H1 (cell line): ENCODE measurements around the gene VNN1. TPM values are rescaled to one million over a fixed set of nuclear protein-coding genes. Genes with fewer than 3 reads are reported as not detected.

Source experiments
- CTCF ChIA-PET: fragments of 300-600 bp; sonication (Branson Sonifier 250); formaldehyde crosslinking; loops from one replicate; lab custom pipeline; 2021; ENCODE audit not compliant: partially characterized antibody; lab: Charles Lee
- POLR2A ChIA-PET: fragments of 300-600 bp; sonication (Branson Sonifier 250); formaldehyde crosslinking; loops from one replicate; lab custom pipeline; 2021; ENCODE audit warnings: inconsistent platforms; ENCODE audit not compliant: partially characterized antibody; lab: Charles Lee
- DNase-seq, 2 experiments: peaks; one replicate each; pipeline versions ENCODE4 v3.0.0 to v3.0.0-alpha.2; 2010 to 2022; ENCODE audit warnings: low spot score in 2 of 2, low read depth in 1 of 2, mixed read lengths in 1 of 2
- FAIRE-seq: peaks from 2 replicates; lab custom pipeline; 2011; peaks lifted over from hg19 to GRCh38; lab: Jason Lieb, UNC
- H2AFZ ChIP-seq: 2 replicates; pipeline ENCODE4 v1.8.1; 2012; ENCODE audit warnings: low read length, inconsistent platforms
- H2AK5ac ChIP-seq: 2 replicates; pipeline ENCODE4 v1.6.1; 2013; ENCODE audit warnings: low read depth, low read length
- H2BK120ac ChIP-seq: replicated peaks from 2 replicates; pipeline ENCODE3; 2013; ENCODE audit warnings: low read depth, low read length, inconsistent platforms
- H2BK12ac ChIP-seq: 2 replicates; pipeline ENCODE4 v1.6.1; 2013; ENCODE audit warnings: low read depth, low read length
- H2BK15ac ChIP-seq: 2 replicates; pipeline ENCODE4 v1.6.1; 2013; ENCODE audit warnings: low read length
- H2BK20ac ChIP-seq: 2 replicates; pipeline ENCODE4 v1.6.1; 2013; ENCODE audit warnings: low read length
- H2BK5ac ChIP-seq: 2 replicates; pipeline ENCODE4 v1.6.1; 2013; ENCODE audit warnings: low read depth, low read length
- H3K14ac ChIP-seq: 2 replicates; pipeline ENCODE4 v1.6.1; 2013; ENCODE audit warnings: inconsistent platforms; ENCODE audit not compliant: insufficient read length
- H3K18ac ChIP-seq: 2 replicates; pipeline ENCODE4 v1.6.1; 2013; ENCODE audit warnings: low read length; ENCODE audit errors: extremely low read depth
- H3K23ac ChIP-seq: 2 replicates; pipeline ENCODE4 v1.6.1; 2013; ENCODE audit warnings: inconsistent platforms; ENCODE audit not compliant: insufficient read length
- H3K23me2 ChIP-seq: 2 replicates; pipeline ENCODE4 v1.6.1; 2013; ENCODE audit warnings: low read depth, low read length
- H3K27ac ChIP-seq: 2 replicates; pipeline ENCODE4 v1.6.1; 2011; ENCODE audit warnings: low read depth, low read length, inconsistent platforms
- H3K27me3 ChIP-seq, 4 experiments: replicated peaks in 1 of 4; 1 replicate in 1 of 4; 2 replicates in 3 of 4; pipeline versions ENCODE4 v1.6.1 to v1.8.1; 2011 to 2013; ENCODE audit warnings: low read length in 3 of 4, mild to moderate bottlenecking in 3 of 4, inconsistent platforms in 2 of 4, mixed read lengths in 2 of 4, moderate library complexity in 1 of 4; ENCODE audit not compliant: control insufficient read depth in 3 of 4, insufficient read depth in 3 of 4; ENCODE audit errors: extremely low read depth in 1 of 4
- H3K36me3 ChIP-seq, 4 experiments: 2 replicates each; pipeline versions ENCODE4 v1.6.1 to v1.8.1; 2011 to 2013; ENCODE audit warnings: mild to moderate bottlenecking in 4 of 4, low read length in 3 of 4, moderate library complexity in 2 of 4, control low read depth in 1 of 4, inconsistent platforms in 1 of 4; ENCODE audit not compliant: insufficient read depth in 4 of 4, control insufficient read depth in 2 of 4
- H3K4ac ChIP-seq: replicated peaks from 2 replicates; pipeline ENCODE3; 2013; ENCODE audit warnings: low read length, low read depth, mixed read lengths, inconsistent platforms; ENCODE audit not compliant: insufficient read length
- H3K4me1 ChIP-seq, 4 experiments: replicated peaks in 1 of 4; 1 replicate in 1 of 4; 2 replicates in 3 of 4; pipeline versions ENCODE4 v1.6.1 to v1.8.1; 2011 to 2013; ENCODE audit warnings: low read length in 3 of 4, inconsistent platforms in 2 of 4, mixed read lengths in 1 of 4; ENCODE audit not compliant: insufficient read depth in 4 of 4, control insufficient read depth in 3 of 4
- H3K4me2 ChIP-seq, 2 experiments: 2 replicates each; pipeline versions ENCODE4 v1.6.1 to v1.8.1; 2011 to 2013; ENCODE audit warnings: low read depth in 2 of 2, low read length in 2 of 2, control low read depth in 1 of 2, inconsistent platforms in 1 of 2, mild to moderate bottlenecking in 1 of 2; ENCODE audit not compliant: insufficient read depth in 1 of 2
- H3K4me3 ChIP-seq, 4 experiments: fragments of 200-600, 300-600 bp in 1 of 4; sonication (generic), shearing (Covaris generic), sonication (Bioruptor Twin) in 1 of 4; 2 replicates each; pipeline versions ENCODE4 v1.5.1 to v1.8.1; 2011 to 2016; ENCODE audit warnings: low read length in 4 of 4, low read depth in 3 of 4, control low read depth in 2 of 4, inconsistent platforms in 2 of 4, mild to moderate bottlenecking in 2 of 4, mixed read lengths in 1 of 4, moderate library complexity in 1 of 4; ENCODE audit not compliant: insufficient read depth in 2 of 4; ENCODE audit errors: extremely low read depth in 1 of 4
- H3K56ac ChIP-seq: replicated peaks from 2 replicates; pipeline ENCODE3; 2013; ENCODE audit warnings: low read depth, mild to moderate bottlenecking, mixed read lengths, low read length, inconsistent platforms; ENCODE audit not compliant: insufficient read length
- H3K79me1 ChIP-seq: 2 replicates; pipeline ENCODE4 v1.6.1; 2013; ENCODE audit warnings: low read depth, low read length, control low read depth
- H3K79me2 ChIP-seq, 2 experiments: 2 replicates each; pipeline versions ENCODE4 v1.6.1 to v1.8.1; 2012 to 2013; ENCODE audit warnings: low read length in 2 of 2, mild to moderate bottlenecking in 2 of 2, inconsistent platforms in 1 of 2; ENCODE audit not compliant: insufficient read depth in 2 of 2, control insufficient read depth in 1 of 2
- H3K9ac ChIP-seq, 4 experiments: replicated peaks in 1 of 4; 1 replicate in 1 of 4; 2 replicates in 3 of 4; pipeline versions ENCODE4 v1.6.1 to v1.8.1; 2011 to 2013; ENCODE audit warnings: low read depth in 3 of 4, low read length in 3 of 4, control low read depth in 2 of 4, mild to moderate bottlenecking in 2 of 4, moderate library complexity in 2 of 4, inconsistent platforms in 1 of 4; ENCODE audit errors: extremely low read depth in 1 of 4
- H3K9me3 ChIP-seq, 2 experiments: 2 replicates each; pipeline versions ENCODE4 v1.6.1 to v1.8.1; 2012 to 2013; ENCODE audit warnings: mild to moderate bottlenecking in 2 of 2, moderate library complexity in 2 of 2, control low read depth in 1 of 2, inconsistent platforms in 1 of 2, low read depth in 1 of 2, low read length in 1 of 2, mixed read lengths in 1 of 2; ENCODE audit not compliant: insufficient read depth in 2 of 2
- H4K20me1 ChIP-seq, 2 experiments: replicated peaks in 1 of 2; 2 replicates each; pipeline versions ENCODE3 to v1.8.1; 2011 to 2013; ENCODE audit warnings: inconsistent platforms in 2 of 2, low read length in 2 of 2, mild to moderate bottlenecking in 1 of 2; ENCODE audit not compliant: insufficient read depth in 2 of 2, control insufficient read depth in 1 of 2
- H4K5ac ChIP-seq: 2 replicates; pipeline ENCODE4 v1.6.1; 2013; ENCODE audit warnings: low read length, low read depth, mixed read lengths, inconsistent platforms; ENCODE audit not compliant: insufficient read length
- H4K8ac ChIP-seq: 2 replicates; pipeline ENCODE4 v1.8.0; 2013; ENCODE audit warnings: mild to moderate bottlenecking, moderate library complexity, low read length, inconsistent platforms; ENCODE audit not compliant: insufficient read depth; ENCODE audit errors: extremely low read depth
- H4K91ac ChIP-seq: replicated peaks from 2 replicates; pipeline ENCODE3; 2013; ENCODE audit warnings: low read length, mixed read lengths, inconsistent platforms; ENCODE audit not compliant: insufficient read length
- BCL11A ChIP-seq, 2 experiments: IDR thresholded peaks; one replicate each; pipeline ENCODE4 v1.6.1; 2011; ENCODE audit warnings: low read depth in 2 of 2, low read length in 2 of 2, mild to moderate bottlenecking in 2 of 2
- CBX5 ChIP-seq: fragments of 300-800, 300-1000 bp; sonication (generic); IDR thresholded peaks from 2 replicates; pipeline ENCODE4 v1.7.1; 2016; ENCODE audit warnings: antibody characterized with exemption, low read length, low read depth
- CBX8 ChIP-seq: fragments of 300-800, 300-1000 bp; sonication (generic); IDR thresholded peaks from 2 replicates; pipeline ENCODE4 v1.7.1; 2016; ENCODE audit warnings: low read depth, low read length, borderline replicate concordance
- CEBPB ChIP-seq: IDR thresholded peaks from 2 replicates; pipeline ENCODE4 v1.6.1; 2012; ENCODE audit warnings: low read depth, low read length
- CTBP2 ChIP-seq: IDR thresholded peaks from 2 replicates; pipeline ENCODE4 v1.7.0; 2011; ENCODE audit warnings: borderline replicate concordance, mild to moderate bottlenecking, moderate library complexity, mixed read lengths, low read length; ENCODE audit not compliant: insufficient read depth, insufficient read length
- EP300 ChIP-seq, 2 experiments: IDR thresholded peaks; 1 replicate in 1 of 2; 2 replicates in 1 of 2; pipeline ENCODE4 v1.6.1; 2011 to 2012; ENCODE audit warnings: low read depth in 2 of 2, low read length in 2 of 2, mild to moderate bottlenecking in 2 of 2, borderline replicate concordance in 1 of 2, inconsistent platforms in 1 of 2, moderate library complexity in 1 of 2
- FOSL1 ChIP-seq: IDR thresholded peaks from 2 replicates; pipeline ENCODE4 v1.6.1; 2011; ENCODE audit warnings: mild to moderate bottlenecking, low read depth, low read length, moderate library complexity; ENCODE audit not compliant: insufficient read depth
- JUND ChIP-seq: IDR thresholded peaks from 2 replicates; pipeline ENCODE4 v1.6.1; 2011; ENCODE audit warnings: mild to moderate bottlenecking, improper control_type of control experiment, low read length
- KDM1A ChIP-seq: fragments of 200-600, 300-600 bp; sonication (generic); IDR thresholded peaks from 2 replicates; pipeline ENCODE4 v1.7.1; 2016; ENCODE audit warnings: mild to moderate bottlenecking, low read length, borderline replicate concordance
- NANOG ChIP-seq: IDR thresholded peaks from 2 replicates; pipeline ENCODE4 v1.6.1; 2011; ENCODE audit warnings: low read length, low read depth, mild to moderate bottlenecking, inconsistent platforms; ENCODE audit not compliant: insufficient read depth, poor library complexity, severe bottlenecking
- SIX5 ChIP-seq: IDR thresholded peaks from 2 replicates; pipeline ENCODE4 v1.6.1; 2011; ENCODE audit warnings: mild to moderate bottlenecking, low read depth, low read length
- ZNF274 ChIP-seq: IDR thresholded peaks from 2 replicates; pipeline ENCODE4 v1.7.0; 2012; ENCODE audit warnings: low read length, borderline replicate concordance; ENCODE audit errors: extremely low read depth
- WGBS, 2 experiments: shearing (Covaris generic) in 1 of 2; methylation state at CpG; one replicate each; pipeline versions ENCODE4 v1.1.6 to v1.1.7; 2013 to 2015; ENCODE audit warnings: low lambda C conversion rate in 2 of 2, mixed read lengths in 2 of 2, inconsistent platforms in 1 of 2, low coverage in 1 of 2, missing lambda C conversion rate in 1 of 2; ENCODE audit not compliant: insufficient replicate concordance in 2 of 2, insufficient coverage in 1 of 2, insufficient read length in 1 of 2; ENCODE audit errors: extremely low coverage in 1 of 2, missing lambda C conversion rate in 1 of 2; 5-methylcytosine and 5-hydroxymethylcytosine counted together
- polyA plus RNA-seq, 7 experiments: library from polyadenylated mRNA; depleted of rRNA in 3 of 7; stranded (reverse) in 5 of 7; unstranded in 2 of 7; fragments of >200 nt in 5 of 7; fragments of 200-250 nt in 2 of 7; gene quantifications; 1 replicate in 5 of 7; 2 replicates in 1 of 7; 4 replicates in 1 of 7; pipeline versions ENCODE4 v1.2.1 to v1.2.3, GENCODE V29; 2011 to 2013; ENCODE audit warnings: missing spikeins in 2 of 7, mixed read lengths in 2 of 7
- total RNA-seq: library from RNA; stranded (reverse); fragmentation: NEBNext Ultra II Directional; extraction: Animal tissue kit (Norgen Biotek cat#: 25700); gene quantifications from 2 replicates; pipeline ENCODE4 v1.2.1, GENCODE V29; 2021
- TF ChIP-seq, protein P1 (sequence below): IDR thresholded peaks from 2 replicates; pipeline ENCODE4 v1.6.1; 2011; ENCODE audit warnings: low read depth, mild to moderate bottlenecking, low read length; ENCODE audit not compliant: insufficient read depth

The VNN1 gene
- total and polyA plus RNA-seq, 2 of the 8 experiments (the other 6 are each of a cell fraction or from before 2014, with no cell fraction given), result not detected

DNA sequence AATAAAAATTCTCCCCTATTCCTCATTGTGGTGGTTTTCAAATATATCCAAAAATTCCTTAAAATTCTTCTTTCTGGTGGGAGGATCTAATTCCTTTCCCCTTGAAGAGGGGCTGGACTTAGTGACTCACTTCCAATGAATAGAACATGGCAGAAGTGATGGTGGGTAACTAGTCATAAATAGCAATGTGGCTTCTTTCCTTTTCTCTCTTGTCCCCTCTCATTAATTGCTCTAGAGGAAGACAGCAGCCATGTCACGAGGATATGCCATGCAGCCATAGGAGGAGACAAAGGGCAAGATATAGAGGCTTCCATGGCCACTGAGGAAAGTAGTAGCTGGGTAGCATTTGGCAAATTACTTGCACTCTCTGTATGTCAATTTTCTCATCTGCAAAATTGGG is 38.0 kb upstream of the VNN1 start:
- Histone ChIP-seq H3K9me3 (no peaks in the 10 kb centered on the region; a peak in 1 of 4 replicates), H2BK12ac (no peak overlapping the region), H2BK120ac (no peak overlapping the region), H2BK15ac (no peak overlapping the region), H3K79me2 (no peaks in the 10 kb centered on the region), H3K23me2 (no peaks in the 10 kb centered on the region), H4K20me1 (no peaks in the 10 kb centered on the region), H2AFZ (no peak overlapping the region), H2AK5ac (no peak overlapping the region), H4K5ac (no peak overlapping the region), H3K79me1 (no peaks in the 10 kb centered on the region), H3K14ac (no peak overlapping the region), H3K27me3 (no peaks in the 10 kb centered on the region), H3K23ac (no peak overlapping the region), H4K8ac (no peak overlapping the region), H3K27ac (no peak overlapping the region), H3K4me2 (no peak overlapping the region), H3K36me3 (no peaks in the 10 kb centered on the region), H3K4me3 (no peak overlapping the region), H3K9ac (no peak overlapping the region), H4K91ac (no peak overlapping the region), H3K56ac (no peak overlapping the region), H2BK20ac (no peak overlapping the region), H3K4me1 (no peaks in the 10 kb centered on the region), H3K4ac (no peak overlapping the region), H2BK5ac (no peak overlapping the region), H3K18ac (no peak overlapping the region)
- no peak for FAIRE-seq
- ChIA-PET POLR2A (interaction anchor here (0.7 kb wide), 1 partner anchor 11 kb away, joined by 4 read pairs; no protein-coding TSS in a partner anchor), CTCF (interaction anchor here (1.0 to 2.4 kb wide), 3 partner anchors 17 to 23 kb away, joined by 3 to 7 read pairs (median 3); no protein-coding TSS in a partner anchor)
- 86% methylated on average over 1 of the region's 1 CpG; no CpG with 5 or more reads in 1 of the 2 experiments for WGBS, 2 experiments
- DNase-seq, result no peak
- TF ChIP-seq BCL11A (IDR thresholded peaks at IDR 0.05; ENCODE audit: low read depth in 2 of 2, low read length in 2 of 2) (no peak), ZNF274 (no peak), KDM1A (no peak), EP300 (IDR thresholded peaks at IDR 0.05; ENCODE audit: borderline replicate concordance in 1 of 2, low read depth in 2 of 2, low read length in 2 of 2) (no peak), JUND (no peak), NANOG (no peak), CBX5 (no peak), CEBPB (no peak), CTBP2 (no peak), SIX5 (no peak), CBX8 (no peak), FOSL1 (no peak)
- TF ChIP-seq, protein P1, sequence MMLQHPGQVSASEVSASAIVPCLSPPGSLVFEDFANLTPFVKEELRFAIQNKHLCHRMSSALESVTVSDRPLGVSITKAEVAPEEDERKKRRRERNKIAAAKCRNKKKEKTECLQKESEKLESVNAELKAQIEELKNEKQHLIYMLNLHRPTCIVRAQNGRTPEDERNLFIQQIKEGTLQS, result no peak
